Testis (tissue), 3 donors: Measurements from ENCODE around the gene PDIA4. TPM values are rescaled to one million over a fixed set of nuclear protein-coding genes. Genes with fewer than 3 reads are reported as not detected.

Experiments used
- DNase-seq: peaks from one replicate; pipeline ENCODE4 v3.0.0-alpha.2; 2019
- H3K27ac ChIP-seq, 2 donors: fragments of 200-600 bp; sonication (generic); one replicate each; pipeline ENCODE4 v1.5.1; 2019
- H3K27me3 ChIP-seq: fragments of 200-600 bp; sonication (generic); one replicate; pipeline ENCODE4 v1.5.1; 2019
- H3K36me3 ChIP-seq: fragments of 200-600 bp; sonication (generic); one replicate; pipeline ENCODE4 v1.5.1; 2017; ENCODE audit warnings: low read depth; ENCODE audit errors: missing control alignments
- H3K4me1 ChIP-seq: fragments of 200-600 bp; sonication (generic); one replicate; pipeline ENCODE4 v1.5.1; 2019
- H3K4me3 ChIP-seq, 2 donors: fragments of 200-600 bp; sonication (generic); one replicate each; pipeline ENCODE4 v1.5.1; 2017 to 2019
- H3K9me3 ChIP-seq: fragments of 200-600 bp; sonication (generic); one replicate; pipeline ENCODE4 v1.5.1; 2017
- CTCF ChIP-seq, 3 experiments: fragments of 450-650 bp in 2 of 3; fragments of 200-600 bp in 1 of 3; sonication (generic) in 1 of 3; IDR thresholded peaks; one replicate each; pipeline ENCODE4 v1.5.1; 2016 to 2019; ENCODE audit warnings: antibody characterized with exemption in 3 of 3, mild to moderate bottlenecking in 2 of 3, moderate library complexity in 1 of 3
- POLR2A ChIP-seq: fragments of 450-650 bp; IDR thresholded peaks from one replicate; pipeline ENCODE4 v1.6.1; 2017; ENCODE audit warnings: antibody characterized with exemption, mild to moderate bottlenecking, moderate library complexity
- WGBS, 2 donors: methylation state at CpG; one replicate each; pipeline ENCODE4 v1.1.5; 2018; 5-methylcytosine and 5-hydroxymethylcytosine counted together
- intact Hi-C: fragments of 100-400 bp; cut with DNase I; formaldehyde crosslinking; loops from one replicate; pipeline ENCODE4 v1.15.1; 2023; ENCODE audit warnings: low total_unique reads
- polyA plus RNA-seq: library from polyadenylated mRNA; stranded (reverse); fragments of 350-450 nt; fragmentation: Illumina TruSeq; extraction: RNeasy Lipid Tissue Mini Kit (QIAGEN cat#74804); gene quantifications from one replicate; pipeline ENCODE4 v1.2.3, GENCODE V29; 2014; ENCODE audit warnings: low read depth, low replicate concordance; ENCODE audit not compliant: insufficient read depth
- total RNA-seq, 2 donors: library from RNA; depleted of rRNA; stranded (reverse); fragments of >200 nt; gene quantifications; one replicate each; pipeline ENCODE4 v1.2.3, GENCODE V29; 2016

The PDIA4 gene
- total and polyA plus RNA-seq, 3 donors from 2014 or later, result 59.3 to 86.5 (median 67.1) TPM

- H3K4me1 ChIP-seq, result peaks cover 9% of the 10 kb centered on the region
Observed at GRCh38 chr7:148987010-148987750, 41.1 kb downstream of the PDIA4 start.

GRCh38 chr7:148986742-148987009 is 41.6 kb downstream of the PDIA4 start:
- peaks cover 9% of the 10 kb centered on the region for H3K4me1 ChIP-seq
- H3K36me3 ChIP-seq, result no peaks in the 10 kb centered on the region
- H3K9me3 ChIP-seq, result no peaks in the 10 kb centered on the region
- DNase-seq, result no peak
- intact Hi-C loops, result no loop called here
- WGBS, 2 donors, result 39 to 40% methylated on average over 1 of the region's 1 CpG
- no peak for TF ChIP-seq POLR2A
- no peak for TF ChIP-seq CTCF (IDR thresholded peaks at IDR 0.05)
- peak overlapping the region in 1 of 2 donors; percentile 72 for H3K4me3 ChIP-seq
- H3K27ac ChIP-seq, result peak overlapping the region in 1 of 2 donors; percentile 86
- H3K27me3 ChIP-seq, result no peaks in the 10 kb centered on the region

More at GRCh38 chr7:148987010-148987750, 41.1 kb downstream of the PDIA4 start:
- Histone ChIP-seq H3K9me3 (no peaks in the 10 kb centered on the region), H3K4me3 (peak overlapping the region; percentile 69 to 72), H3K27me3 (no peaks in the 10 kb centered on the region), H3K36me3 (no peaks in the 10 kb centered on the region), H3K27ac (peak overlapping the region; percentile 85 to 86)
- intact Hi-C loops, result no loop called here
- DNase-seq, result peak; percentile 93
- WGBS, 2 donors, result 1% methylated on average over 14 to 17 of the region's 17 CpGs
- TF ChIP-seq CTCF (IDR thresholded peaks at IDR 0.05) (no peak), POLR2A (no peak)

- Histone ChIP-seq H3K4me3 (peak overlapping the region; percentile 57 to 77), H3K9me3 (no peaks in the 10 kb centered on the region), H3K27me3 (no peaks in the 10 kb centered on the region), H3K36me3 (no peaks in the 10 kb centered on the region), H3K4me1 (peaks cover 9% of the 10 kb centered on the region), H3K27ac (peak overlapping the region; percentile 14 to 31)
- intact Hi-C loops, result no loop called here
- WGBS, 2 donors, result 0% methylated on average over 34 to 36 of the region's 38 CpGs
- TF ChIP-seq CTCF (IDR thresholded peaks at IDR 0.05) (no peak), POLR2A (no peak)
- DNase-seq, result peak; percentile 64
Observed at GRCh38 chr7:148983200-148984146, 44.8 kb downstream of the PDIA4 start.

- Histone ChIP-seq H3K4me3 (peak overlapping the region; percentile 57 to 77), H3K36me3 (no peaks in the 10 kb centered on the region), H3K27ac (peak overlapping the region; percentile 14 to 31), H3K9me3 (no peaks in the 10 kb centered on the region), H3K4me1 (peaks cover 9% of the 10 kb centered on the region), H3K27me3 (no peaks in the 10 kb centered on the region)
- WGBS, 2 donors, result 0% methylated on average over 23 of the region's 23 CpGs
- TF ChIP-seq POLR2A (no peak), CTCF (IDR thresholded peaks at IDR 0.05) (no peak)
- DNase-seq, result peak; percentile 49
- intact Hi-C loops, result no loop called here
Observed at GRCh38 chr7:148982654-148983199, 45.6 kb downstream of the PDIA4 start.
